GM21360 (cell line): Measurements from ENCODE around the gene RNF32.
"Not testable (repeated sequence)": the region's sequence is repeated elsewhere in the genome, so short reads cannot be mapped to it uniquely, and the experiment has no call there.

Experiments used
- ATAC-seq: cut with Tn5 transposase; IDR thresholded peaks from one replicate; pipeline ENCODE4 v1.9.1; 2021; ENCODE audit warnings: mild to moderate bottlenecking, moderate library complexity; ENCODE audit not compliant: unreplicated experiment

RNF32 gene

DNA sequence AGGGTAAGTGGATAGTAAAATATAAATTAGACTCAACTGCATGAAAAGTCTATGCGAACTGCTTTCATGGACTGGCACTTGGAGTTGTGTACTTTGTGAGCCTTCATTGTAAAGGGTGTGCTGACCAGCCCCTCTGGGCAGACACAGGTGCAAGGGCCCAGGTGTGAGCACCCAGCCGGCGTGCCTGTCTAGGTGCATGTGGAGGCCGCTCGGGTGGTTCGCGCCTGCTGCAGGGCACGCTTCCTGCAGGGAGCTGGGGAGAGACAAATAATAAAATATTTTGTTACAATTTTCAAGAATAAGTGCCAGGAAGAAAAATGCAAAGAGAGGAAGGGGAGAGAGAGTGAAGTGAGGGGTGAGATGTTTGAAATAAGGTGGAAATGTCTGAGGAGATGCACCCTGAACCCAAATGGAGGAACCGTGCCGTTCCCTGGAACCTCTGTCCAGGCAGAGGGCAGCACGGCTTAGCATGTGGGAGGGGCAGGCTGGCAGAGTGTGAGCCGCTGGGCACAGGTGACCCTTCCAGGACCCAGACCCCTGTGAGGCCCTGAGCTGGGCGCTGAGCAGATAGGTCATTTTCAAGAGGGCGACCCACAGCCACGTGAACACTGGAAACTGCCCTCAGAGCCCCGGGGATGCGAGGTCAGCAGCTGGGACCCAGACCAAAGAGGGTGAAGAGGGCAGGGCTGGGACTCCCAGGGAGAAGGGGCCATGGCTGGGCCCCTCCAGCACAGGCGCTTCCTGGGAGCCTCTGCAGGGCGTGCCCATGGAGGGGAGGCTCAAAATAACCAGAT, 28.7 kb downstream of the RNF32 start:
- ATAC-seq: no peak

DNA sequence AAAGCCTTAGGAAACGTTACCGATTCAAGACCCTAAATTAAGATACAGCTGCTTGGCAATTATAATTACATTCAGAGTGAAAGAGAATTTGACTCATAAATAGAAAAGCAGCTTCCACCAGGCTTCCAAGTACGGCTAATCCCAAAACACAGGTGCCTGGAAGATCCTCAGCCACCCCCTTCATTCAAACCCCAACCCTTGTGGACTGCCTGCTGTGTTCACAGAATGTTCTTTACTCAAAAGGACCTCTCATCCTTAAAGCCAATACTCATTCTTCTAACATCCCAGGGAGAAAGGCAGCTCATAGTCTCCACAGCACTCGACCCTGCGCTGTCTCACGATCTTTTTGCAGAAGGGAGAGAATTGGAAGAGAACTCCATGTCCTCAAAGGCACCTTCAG, 32.9 kb downstream of the RNF32 start:
- ATAC-seq: no peak

DNA sequence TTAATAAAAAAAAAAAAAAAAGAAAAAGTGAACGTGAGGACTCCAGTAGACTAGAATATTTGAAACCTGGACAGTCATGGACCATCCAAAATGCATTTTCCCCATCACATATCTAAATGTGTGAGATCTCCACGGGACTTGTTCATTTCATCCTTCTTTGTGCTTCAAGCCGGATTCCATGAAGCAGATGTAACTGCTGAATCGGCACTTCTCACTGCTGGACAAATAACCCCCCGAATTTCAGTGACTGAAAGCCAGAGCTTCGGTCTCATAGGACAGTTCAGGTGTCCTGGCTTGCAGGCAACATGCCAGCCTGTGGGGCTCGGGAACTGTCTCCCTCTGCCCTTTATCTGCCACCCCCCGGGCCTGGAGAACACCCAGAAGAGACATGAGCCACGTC, 33.3 kb downstream of the RNF32 start:
- no peak for ATAC-seq

DNA sequence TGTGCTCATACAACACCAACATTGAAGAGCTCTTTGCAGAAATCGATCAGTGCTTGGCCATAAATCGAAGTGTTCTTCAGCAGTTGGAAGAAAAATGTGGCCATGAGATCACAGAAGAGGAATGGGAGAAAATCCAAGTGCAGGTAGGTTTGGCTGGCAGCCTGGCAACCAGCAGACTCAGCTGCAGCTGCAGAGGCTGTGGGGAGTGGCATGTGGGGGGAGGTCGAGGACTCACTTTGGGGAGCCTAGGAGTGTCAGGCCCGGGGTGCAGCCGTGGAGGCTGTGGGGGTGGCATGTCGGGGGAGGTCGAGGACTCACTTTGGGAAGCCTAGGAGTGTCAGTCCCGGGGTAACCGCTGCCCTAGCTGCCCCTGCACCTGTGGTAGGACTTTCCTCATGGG, 35.1 kb downstream of the RNF32 start:
- ATAC-seq: no peak

DNA sequence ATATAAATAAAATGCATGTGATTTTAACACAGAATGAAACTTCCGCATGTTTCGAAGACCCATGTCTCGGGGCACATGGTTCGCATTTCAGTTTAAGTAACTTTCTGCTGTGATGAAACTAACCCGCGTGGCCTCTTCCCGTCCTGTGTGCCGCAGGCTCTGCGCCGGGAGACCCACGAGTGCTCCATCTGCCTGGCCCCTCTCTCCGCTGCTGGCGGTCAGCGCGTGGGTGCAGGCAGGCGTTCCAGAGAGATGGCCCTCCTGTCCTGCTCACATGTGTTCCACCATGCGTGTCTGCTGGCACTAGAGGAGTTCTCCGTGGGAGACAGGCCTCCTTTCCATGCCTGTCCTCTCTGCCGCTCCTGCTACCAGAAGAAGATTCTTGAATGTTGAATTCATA, 35.7 kb downstream of the RNF32 start:
- ATAC-seq: no peak

DNA sequence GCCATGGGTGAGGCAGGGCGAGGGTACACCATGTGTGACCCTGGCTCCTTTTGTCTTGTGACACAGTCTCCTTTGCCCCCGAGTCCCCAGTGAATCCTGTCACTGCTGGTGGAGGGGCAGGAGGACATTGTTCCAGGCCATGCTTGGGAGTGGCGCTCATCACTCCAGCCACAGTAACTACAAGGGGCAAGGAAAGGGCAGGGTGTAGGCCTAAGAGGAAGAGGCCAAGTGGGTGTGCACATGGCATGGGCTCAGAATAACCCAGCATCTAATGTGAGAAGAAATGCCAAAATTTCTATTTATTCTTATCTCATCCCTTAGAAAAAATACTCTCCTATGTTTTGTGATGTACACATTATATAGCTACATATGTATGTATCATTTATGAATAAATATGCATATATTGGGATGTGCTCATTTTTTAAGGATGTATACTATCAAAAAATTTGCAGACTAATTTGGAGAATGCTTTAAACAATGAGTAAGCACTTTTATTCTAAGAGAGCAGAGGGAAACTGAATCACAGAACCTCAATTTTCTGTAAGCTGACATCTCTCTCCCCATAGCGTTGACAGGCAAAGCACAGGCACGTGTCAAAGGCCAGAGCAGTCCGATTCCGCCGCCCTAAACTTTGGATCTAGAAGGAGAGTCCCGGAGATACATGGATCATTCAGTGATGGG, 36.9 kb downstream of the RNF32 start:
- ATAC-seq: no peak

DNA sequence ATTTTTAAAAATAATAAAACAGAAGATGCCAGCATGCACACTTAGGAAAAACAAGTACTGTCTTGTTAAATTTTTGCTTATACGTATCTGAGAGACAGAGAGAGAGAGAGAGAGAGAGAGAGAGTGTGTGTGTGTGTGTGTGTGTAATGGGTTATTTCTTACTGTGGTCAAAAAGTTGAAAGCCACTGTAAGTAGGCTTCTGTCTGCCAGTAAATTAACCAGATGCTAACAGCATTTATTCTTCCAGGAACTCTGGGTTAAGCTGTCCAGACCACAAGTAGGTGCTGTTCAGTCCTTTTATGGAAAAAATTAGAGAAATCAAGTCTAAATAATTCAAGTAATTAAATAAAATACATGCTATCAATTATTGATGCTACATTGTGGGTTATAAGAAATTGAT, 39.7 kb downstream of the RNF32 start:
- ATAC-seq: no peak

DNA sequence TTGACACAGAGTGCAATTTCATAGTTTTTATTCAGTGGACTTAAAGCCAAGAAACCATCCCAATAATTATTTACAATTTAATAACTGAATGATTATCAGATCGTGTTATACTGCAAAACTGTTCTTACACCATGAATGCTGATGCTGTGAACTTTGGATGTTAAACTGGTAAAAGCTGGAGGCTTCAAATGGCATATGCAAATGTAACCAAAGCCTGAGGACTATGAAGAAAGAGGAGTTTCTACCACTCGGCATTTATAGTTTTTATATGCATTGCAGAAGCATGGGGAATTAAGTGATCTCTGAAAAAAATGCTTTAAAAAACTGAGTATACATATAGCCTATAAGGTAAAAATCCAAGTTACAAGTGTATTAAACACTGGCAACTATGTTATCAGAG, 42.4 kb downstream of the RNF32 start:
- ATAC-seq: no peak

DNA sequence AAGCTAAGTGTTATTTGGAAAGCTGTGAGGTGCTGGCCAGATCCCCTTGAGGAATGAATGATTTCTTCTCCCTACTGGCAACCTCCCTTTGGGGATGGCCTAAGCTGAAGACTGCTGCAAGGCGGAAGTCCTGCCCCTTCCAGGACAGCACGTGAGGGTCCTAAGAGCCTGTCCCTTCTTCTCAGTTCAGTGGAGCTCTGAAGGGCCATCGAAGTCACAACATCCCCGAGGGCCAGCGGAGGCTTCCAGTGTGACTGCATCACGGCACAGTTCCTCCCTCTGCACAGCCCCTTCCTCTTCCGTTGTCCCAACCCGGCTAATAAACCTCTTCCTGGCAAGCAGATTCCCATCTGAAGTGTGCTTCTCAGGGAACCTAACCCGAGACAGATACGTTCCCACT, 43.7 kb downstream of the RNF32 start:
- ATAC-seq: no peak

DNA sequence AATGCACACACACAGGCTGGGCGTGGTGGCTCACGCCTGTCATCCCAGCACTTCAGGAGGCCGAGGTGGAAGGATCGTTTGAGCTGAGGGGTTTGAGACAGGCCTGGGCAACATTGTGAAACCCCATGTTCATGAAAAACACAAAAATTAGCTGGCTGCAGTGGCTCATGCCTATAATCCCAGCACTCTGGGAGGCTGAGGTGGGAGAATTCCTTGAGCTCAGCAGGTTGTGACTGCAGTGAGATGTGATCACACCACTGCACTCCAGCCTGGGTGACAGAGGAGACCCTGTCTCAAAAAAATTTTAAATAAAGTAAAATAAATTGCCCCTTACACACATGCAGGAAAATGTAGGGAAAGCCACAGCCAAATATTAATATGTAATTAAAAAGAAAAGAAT, 44.1 kb downstream of the RNF32 start:
- no peak for ATAC-seq

DNA sequence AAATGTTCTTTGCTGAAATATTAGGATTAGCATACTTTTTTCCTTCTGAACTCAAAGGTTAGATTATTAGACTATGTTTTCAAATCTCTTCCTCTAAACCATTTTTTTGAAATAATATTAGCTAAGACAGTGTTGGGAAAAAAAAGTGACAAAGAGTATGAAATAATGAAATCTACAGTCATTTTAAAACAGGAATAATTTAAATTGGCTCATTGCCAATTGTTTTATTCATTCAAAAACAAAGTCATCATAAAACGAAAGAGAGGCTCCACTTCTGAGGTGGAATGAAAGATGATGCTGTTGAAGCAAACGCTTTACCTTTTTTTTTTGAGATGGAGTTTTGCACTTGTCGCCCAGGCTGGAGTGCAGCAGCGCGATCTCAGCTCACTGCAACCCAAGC, 51.2 kb downstream of the RNF32 start:
- ATAC-seq: no peak

DNA sequence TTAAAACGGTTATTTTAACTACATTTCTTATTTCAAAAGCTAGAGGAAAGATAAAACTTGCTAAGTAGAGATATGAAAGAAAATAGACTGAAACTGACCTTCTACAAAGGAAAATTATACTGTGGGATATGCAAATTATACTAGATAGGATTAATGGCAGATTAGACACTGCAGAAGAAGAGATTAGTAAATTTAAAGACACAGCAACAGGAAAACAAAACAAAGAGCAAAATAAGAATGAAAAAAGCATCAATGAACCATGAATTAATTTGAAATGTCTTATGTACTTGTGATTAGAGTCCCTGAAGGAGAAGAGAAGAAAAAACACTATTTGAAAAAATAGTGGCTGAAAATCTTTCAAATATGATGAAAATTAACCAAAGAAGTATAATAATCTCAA, 52.3 kb downstream of the RNF32 start:
- no peak for ATAC-seq

DNA sequence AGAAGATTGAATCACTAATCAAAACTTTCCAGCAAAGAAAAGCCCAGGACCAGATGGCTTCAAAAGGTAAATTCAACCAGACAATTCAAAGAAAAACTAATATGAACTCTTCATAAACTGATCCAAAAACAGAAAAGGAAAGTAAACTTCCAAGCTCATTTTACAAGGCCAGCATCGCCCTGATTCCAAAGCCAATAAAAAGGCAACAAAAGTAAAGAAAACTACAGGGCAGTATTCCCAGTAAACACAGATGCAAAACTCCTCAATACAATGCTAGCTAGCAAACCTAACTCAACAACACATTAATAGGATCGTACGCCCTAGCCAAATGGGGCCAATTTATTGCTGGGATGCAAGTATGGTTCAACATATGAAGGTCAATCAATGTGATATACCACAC, 53.1 kb downstream of the RNF32 start:
- no peak for ATAC-seq

DNA sequence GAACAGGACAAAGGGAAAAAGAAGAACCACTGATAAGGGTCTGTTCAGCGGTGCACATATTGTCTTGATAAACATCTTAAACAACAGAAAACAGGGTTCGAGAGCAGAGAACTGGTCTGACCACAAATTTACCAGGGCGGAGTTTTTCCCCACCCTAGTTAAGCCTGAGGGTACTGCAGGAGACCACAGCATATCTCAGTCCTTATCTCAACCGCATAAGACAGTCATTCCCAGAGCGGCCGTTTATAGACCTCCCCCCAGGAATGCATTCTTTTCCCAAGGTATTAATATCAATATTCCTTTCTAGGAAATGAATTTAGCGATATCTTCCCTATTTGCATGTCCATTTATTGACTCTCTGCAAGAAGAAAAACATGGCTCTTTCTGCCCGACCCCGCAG, 56.7 kb downstream of the RNF32 start:
- ATAC-seq: not testable (repeated sequence)

DNA sequence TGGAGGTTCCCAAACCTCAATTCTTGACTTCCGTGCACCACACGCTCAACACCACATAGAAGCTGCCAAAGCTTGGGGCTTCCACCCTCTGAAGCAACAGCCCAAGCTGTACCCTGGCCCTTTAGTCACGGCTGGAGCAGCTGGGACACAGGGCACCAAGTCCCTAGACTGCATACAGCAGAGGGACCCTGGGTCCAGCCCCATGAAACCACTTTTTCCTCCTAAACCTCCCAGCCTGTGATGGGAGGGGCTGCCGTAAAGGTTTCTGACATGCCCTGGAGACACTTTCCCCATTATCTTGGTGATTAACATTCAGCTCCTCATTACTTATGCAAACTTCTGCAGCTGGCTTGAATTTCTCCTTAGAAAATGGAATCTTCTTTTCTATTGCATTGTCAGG, 57.9 kb downstream of the RNF32 start:
- ATAC-seq: not testable (repeated sequence)

DNA sequence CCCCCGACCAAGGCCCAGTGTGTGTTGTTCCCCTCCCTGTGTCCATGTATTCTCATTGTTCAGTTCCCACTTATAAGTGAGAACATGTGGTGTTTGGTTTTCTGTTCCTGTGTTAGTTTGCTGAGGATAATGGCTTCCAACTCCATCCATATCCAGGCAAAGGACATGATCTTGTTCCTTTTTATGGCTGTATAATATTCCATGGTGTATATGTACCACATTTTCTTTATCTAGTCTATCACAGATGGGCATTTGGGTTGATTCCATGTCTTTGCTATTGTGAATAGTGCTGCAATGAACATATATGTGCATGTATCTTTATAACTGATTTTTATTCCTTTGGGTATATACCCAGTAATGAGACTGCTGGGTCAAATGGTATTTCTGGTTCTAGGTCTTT, 61.2 kb downstream of the RNF32 start:
- ATAC-seq: not testable (repeated sequence)

DNA sequence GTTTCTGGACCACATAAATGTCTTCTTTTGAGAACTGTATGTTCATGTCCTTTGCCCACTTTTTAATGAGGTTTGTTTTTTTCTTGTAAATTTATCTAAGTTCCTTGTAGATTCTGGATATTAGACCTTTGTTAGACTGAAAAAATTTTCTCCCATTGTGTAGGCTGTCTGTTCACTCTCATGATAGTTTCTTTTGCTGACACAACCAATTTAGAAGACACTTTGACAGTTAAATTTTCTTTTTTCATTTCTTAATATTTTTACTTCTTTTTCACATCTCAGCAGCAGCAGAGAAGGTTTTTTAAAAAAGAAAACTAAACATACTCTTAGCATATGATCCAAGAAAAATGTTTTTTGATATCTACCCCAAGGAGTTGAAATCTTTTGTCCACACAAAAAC, 61.8 kb downstream of the RNF32 start:
- ATAC-seq: no peak

DNA sequence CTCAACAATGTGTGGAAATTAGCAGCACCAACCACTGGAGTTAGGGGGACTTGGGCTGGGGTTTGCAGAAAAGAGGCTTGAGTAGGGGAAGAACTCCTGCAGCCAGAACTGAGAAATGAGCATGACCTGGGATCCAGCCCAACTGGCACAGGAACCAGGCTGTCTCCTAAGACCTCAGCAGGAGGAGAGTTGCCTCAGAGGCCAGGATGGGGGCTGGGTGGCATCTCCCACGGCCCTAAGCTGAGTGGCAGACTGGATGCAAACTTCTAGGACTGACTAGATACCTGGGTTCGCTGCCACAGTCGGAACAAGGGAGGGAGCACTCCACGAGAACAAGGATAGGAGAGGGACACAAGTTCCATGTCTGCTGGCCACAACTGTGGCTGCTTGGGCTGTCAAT, 62.6 kb downstream of the RNF32 start:
- ATAC-seq: no peak

DNA sequence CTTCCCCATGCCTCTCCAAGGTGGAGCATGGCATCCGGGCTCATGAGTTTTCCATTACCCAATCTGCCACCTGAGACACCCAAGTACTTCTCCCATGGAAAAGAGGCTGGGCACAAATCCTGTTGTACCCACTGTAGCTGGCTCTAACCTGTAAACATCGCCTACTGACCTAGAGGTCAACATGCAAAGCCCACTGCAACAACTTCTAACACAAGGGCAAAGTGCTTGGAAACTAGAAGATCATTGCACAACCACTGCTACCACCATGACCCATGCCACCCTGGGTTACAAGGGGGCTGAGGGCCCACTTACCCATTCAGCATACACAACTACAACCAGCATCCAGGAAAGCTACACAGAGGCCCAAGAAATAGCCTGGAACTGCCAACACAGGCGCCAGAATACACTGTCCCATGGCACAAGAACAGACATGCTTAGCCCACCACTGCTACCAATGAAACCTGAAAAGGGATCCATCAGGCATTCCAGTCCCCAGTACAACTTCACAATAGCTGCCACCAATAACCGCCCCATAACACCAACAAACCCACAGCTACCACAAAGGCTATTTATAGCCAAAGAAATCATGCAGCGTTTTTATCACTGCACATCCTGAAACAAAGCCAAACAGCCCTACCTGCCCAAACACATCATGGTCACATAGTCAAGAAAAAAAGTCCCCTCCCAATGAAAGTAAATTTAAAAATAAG, 63.4 kb downstream of the RNF32 start:
- no peak for ATAC-seq

DNA sequence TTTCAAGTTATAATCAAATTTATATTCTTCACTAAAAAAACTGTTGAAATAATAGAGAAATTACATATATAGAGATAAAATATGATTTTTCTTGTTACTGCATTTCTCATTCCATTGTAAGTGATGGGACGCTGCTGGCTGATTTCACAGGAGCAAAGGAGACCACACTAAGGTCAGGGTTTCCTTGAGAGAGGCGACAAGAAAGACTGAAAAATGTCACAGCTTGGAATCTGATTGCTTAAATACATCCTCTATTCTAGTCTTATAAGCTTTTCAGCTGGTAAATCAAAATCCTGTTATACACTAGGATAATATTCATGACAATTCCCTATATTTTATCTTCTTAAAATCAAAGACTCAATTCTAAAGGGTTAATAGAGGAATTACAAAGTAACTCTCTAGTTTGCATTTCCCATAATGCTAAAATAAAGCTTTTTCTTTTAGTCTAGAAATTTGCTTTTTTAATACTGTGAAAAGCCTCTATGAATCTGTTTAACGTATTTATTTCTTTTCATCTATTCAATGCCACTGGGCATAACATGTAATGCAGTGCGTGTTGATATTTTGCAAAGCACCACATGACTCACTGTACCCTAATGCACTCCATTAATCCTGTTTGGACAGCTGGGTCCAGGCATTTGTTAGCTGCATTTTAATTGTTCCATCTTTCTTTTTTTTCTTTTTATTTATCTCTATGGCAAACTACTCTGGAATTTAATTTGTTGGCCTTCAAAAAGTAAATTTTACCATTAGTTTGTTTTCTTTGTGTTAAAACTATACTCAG, 81.7 kb downstream of the RNF32 start:
- no peak for ATAC-seq

DNA sequence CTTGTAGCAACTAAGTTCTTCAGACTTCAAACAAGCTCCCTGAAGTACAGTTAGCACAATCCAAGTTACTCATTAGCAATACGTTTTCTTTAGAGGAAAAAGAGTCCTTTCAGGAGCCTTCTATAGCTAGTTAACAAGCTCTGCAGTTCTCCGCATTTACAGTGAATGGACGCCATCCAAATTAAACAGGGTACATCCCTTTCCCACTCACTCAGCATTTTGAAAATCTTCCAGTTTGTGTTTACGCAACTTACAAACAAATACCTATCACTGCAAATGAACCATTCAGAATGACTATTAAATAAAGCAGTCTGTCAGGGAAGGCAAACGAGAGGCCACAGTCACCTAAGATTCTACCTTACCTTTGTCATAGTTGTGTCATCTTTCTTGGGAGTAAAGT, 84.5 kb downstream of the RNF32 start:
- no peak for ATAC-seq
